Left forelimb (tissue), 1 donor: ENCODE measurements around the gene CDC45.

Experiments
- DNase-seq: peaks from one replicate; pipeline ENCODE4 v3.0.0-alpha.2; 2018; ENCODE audit warnings: low spot score

Gene CDC45

DNA sequence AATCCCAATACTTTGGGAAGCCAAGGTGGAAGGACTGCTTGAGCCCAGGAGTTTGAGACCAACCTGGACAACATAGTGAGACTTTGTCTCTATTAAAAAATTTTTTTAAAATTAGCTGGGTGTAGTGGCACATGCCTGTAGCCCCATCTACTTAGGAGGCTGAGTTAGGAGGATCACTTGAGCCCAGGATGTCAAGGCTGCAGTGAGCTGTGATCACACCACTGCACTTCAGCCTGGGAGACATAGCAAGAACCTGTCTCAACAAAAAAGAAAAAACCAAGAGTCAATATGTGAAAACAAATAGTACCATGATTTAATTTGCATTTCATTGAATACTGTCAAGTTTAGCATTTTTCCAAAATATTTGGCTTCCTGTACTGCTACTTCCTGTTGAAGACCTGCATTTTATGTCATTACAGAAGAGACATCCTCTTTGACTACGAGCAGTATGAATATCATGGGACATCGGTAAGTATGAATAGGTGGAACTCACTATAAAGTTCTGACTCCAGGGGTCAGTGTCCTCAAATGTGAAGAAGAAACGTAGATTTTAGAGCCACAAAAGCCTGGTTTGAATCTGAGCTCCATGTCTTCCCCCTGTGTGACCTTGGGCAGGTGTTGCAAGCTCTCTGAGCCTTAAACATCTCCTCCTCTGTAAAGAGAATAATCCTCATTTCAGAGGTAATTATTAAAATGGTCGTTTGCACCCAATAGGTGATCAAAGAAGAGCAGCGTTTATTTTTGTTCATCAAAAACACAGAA lies 16.0 kb downstream of the CDC45 start:
- DNase-seq, result no peak

DNA sequence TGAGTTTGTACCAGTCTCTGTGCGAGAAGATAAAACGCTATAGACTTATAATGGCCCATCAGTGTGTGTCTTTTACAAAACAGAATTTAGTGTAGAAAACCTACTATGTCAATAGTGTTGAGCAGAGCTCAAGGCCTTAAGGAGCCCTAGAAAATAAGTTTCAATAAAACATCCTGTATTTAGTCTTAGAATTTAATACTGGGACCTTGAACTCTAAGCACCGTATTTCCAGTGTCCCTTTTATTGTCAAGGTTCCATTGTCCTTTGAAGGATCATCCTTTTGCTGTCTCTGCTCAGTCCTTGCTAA lies 16.6 kb downstream of the CDC45 start:
- no peak for DNase-seq

GRCh38 chr22:19497245-19497644 lies 17.5 kb downstream of the CDC45 start:
- no peak for DNase-seq

DNA sequence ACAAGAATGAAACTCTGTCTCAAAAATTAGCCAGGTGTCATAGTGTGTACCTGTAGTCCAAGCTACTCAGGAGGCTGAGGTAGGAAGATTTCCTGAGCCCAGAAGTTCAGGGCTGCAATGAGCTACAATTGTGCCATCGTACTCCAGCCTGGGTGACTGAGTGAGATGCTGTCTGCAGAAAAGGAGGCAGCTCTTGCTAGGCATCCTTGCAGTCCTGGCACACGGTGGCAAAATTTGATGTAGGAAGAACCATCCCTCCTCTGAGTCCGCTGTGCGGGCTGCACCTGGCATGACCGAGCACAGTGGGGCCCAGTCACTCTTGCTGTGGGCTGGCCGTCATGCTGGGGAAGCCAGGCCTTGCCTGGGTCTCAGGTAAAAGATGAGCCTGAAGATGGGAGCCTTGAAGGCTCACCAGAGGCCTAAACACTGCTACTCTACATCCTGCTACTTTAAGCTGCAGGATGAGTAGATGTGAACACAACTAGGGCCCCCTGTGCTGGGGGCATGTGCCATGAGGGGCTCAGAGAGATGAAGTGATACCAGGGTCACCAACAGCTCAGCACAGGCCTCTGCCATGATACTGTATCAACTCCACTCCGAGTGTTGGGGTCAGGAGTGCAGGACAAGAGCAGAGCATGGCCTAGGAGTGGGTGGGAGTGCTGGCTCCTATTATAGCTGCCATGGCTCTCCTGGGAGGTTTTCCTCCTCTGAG lies 18.6 kb downstream of the CDC45 start:
- no peak for DNase-seq

DNA sequence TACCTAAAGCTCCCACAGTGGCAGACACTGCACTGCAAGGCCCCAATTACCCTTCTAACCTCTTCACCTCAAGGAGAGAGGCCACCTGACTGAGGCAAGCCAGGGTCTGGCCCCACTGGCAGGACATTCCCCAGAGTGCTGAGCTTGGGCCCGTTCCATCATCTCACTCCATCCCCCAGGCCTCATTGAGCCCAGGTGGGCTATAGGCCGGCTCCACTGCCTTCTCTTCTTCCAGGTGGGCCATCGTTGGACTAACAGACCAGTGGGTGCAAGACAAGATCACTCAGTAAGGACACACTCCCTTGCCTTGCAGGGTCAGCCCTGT lies 19.1 kb downstream of the CDC45 start:
- DNase-seq, result no peak

DNA sequence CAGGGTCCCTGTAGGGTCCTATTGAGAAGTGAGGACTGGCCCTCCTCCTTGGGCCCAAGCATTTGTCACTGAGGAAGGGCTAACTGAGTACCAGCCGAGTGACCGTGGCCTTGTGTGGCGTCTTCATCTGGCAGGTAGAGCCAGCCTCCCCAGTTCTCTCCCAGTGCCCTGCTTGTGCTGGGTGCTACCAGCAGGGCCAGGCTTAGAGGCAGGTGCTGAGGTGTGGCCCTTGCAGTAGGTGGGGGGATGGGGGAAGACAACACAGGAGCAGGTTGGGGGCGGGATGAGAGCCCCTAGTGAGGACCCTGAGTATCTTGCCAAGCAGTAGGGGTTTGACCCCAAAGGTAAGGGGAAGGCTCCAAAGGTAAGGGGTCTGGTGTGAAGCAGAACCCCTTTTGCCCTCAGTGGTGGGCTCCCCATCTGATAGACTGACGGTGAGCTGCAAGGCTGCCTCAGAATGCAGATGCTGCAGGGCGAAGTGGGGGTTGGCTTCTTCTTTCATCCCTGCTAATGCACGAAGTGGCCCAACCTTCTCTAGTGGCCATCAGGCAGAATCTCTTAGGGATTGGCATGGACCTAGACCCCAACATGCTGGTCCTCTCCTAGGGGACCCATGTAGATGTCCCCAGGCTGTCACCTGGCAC lies 19.6 kb downstream of the CDC45 start:
- DNase-seq, result no peak

GRCh38 chr22:19499880-19500242 lies 20.1 kb downstream of the CDC45 start:
- DNase-seq, result no peak

GRCh38 chr22:19501897-19502447 lies 22.3 kb downstream of the CDC45 start:
- DNase-seq, result no peak

GRCh38 chr22:19503367-19503766 lies 23.6 kb downstream of the CDC45 start:
- no peak for DNase-seq

- no peak for DNase-seq
Observed at GRCh38 chr22:19503869-19504268, 24.1 kb downstream of the CDC45 start.

- no peak for DNase-seq
Observed at GRCh38 chr22:19504900-19505734, 25.4 kb downstream of the CDC45 start.

- no peak for DNase-seq
Observed at GRCh38 chr22:19505735-19506126, 26.0 kb downstream of the CDC45 start.

- DNase-seq, result no peak
Observed at GRCh38 chr22:19506212-19506611, 26.5 kb downstream of the CDC45 start.

- DNase-seq, result no peak
Observed at GRCh38 chr22:19507534-19507861, 27.8 kb downstream of the CDC45 start.

DNA sequence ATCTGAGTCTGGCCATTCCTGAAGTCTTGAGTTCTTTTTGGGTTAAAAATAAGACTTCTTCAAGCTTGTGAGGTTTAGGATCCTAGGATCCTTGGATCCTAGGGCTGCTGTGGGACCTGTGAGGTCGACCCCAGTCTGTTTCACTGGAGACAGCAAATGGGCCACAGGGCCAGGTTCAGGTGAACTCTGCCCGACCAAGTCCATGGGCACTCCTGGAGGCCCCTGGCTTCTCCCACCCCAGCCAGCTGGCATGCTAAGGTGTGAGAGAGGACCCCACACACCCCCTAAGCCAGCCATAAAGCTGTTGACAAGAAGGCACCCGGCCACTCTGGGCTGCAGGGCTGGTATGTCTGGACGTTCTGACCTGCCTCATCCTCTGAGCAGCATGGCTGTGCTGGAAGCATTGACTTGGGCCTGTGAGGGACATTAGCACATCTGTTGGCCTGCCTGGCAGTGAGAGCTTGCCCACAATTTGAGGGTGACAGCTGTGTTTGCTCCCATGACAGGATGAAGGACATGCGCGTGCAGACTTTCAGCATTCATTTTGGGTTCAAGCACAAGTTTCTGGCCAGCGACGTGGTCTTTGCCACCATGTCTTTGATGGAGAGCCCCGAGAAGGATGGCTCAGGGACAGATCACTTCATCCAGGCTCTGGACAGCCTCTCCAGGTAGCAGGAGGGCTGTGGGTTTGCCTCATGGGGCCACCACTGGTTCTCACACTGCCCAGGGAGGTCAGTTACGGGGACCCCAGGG lies 28.5 kb downstream of the CDC45 start:
- no peak for DNase-seq

- no peak for DNase-seq
Observed at GRCh38 chr22:19509191-19509590, 29.5 kb downstream of the CDC45 start.

GRCh38 chr22:19509923-19510322 lies 30.2 kb downstream of the CDC45 start:
- no peak for DNase-seq

DNA sequence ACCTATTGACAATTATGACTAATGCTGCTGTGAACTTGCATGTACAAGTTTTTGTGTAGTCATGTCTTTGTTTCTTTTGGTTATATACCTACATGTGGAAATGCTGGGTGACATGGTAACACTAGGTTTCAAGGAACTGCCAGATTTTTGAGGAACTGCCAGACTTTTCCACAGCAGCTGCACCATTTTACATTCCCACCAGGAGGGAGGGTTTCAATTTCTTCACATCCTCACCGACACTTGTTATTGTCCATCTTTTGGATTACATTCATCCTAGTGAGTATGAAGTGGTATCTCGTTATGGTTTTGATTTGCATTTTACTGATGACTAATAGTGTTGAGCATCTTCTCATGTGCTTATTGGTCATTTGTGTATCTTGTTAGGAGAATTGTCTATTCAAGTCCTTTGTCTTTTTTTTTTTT lies 31.2 kb downstream of the CDC45 start:
- DNase-seq, result no peak

DNA sequence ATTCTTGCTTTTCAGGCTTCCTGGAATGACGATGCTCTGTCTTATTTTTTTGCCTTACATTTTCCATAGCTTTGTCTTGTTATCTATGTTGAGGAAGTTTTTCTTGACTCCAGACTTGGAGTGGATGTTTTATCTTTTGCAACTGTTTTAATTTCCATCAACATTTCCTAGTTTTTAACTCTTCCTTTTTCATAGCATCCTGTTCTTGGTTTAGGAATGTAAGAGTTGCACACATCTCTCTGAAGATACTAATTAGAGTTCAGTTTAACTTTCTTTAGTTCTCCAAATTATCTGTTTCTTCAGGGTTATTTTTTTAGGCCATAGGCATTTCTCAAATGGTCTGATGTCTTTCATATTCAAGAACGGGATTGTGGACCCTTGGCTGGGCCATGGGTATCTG lies 34.1 kb downstream of the CDC45 start:
- no peak for DNase-seq

DNA sequence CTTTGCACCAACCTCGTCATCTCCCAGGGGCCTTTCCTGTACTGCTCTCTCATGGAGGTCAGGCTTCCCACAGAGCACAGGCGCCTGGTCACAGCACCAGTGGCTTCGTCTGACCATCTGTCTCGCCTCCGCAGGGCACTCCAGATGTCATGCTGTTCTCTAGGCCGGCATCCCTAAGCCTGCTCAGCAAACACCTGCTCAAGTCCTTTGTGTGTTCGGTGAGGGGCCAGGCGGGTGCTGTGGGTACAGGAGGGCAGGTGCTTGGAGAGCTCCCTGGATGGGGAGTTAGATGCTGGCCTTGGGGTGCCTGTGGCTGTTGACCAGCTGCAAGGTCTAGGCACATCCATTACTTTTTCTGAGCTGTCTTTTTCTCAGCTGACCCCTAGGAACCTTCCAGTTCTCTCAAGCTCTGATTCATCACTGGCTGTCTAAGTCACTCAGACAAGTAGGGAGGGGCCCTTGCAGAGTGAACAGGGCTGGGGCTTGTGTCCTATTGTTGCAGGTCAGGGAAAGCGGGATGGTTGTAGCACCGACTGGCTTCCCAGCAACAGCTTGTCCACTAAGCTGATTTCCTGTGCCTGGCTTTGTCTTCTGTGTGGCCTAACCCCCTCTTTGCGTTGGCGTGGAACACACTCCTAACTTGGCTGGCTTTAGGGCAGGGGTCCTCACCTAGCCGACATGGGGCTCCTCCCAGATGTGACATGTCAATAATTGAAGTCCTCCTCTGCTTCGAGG lies 35.3 kb downstream of the CDC45 start:
- no peak for DNase-seq
